PC-9 (cell line): ENCODE results near the gene FLNC. TPM values are rescaled to one million over a fixed set of nuclear protein-coding genes. Genes with fewer than 3 reads are reported as not detected.

Experiments
- BruUV-seq: library from RNA; stranded (reverse); fragments of 400-500 nt; replicated peaks from 2 replicates; lab custom pipeline; 2021; lab: Mats Ljungman, UMichigan
- CTCF ChIA-PET: fragments of 300-600 bp; sonication (Branson Sonifier 250); formaldehyde crosslinking; loops from one replicate; lab custom pipeline; 2022; ENCODE audit warnings: antibody characterized with exemption; lab: Charles Lee
- POLR2A ChIA-PET: fragments of 300-600 bp; sonication (Branson Sonifier 250); formaldehyde crosslinking; loops from one replicate; lab custom pipeline; 2022; ENCODE audit warnings: antibody characterized with exemption; ENCODE audit not compliant: unreplicated experiment; lab: Charles Lee
- DNase-seq, 2 experiments: peaks; one replicate each; pipeline versions ENCODE4 v3.0.0 to v3.0.0-alpha.2; 2015 to 2022; ENCODE audit warnings: mixed read lengths in 1 of 2
- H2AFZ ChIP-seq: fragments of 200-600 bp; sonication (generic); 2 replicates; pipeline ENCODE4 v1.8.1; 2017; ENCODE audit warnings: antibody characterized with exemption
- H3F3A ChIP-seq: fragments of 200-600 bp; sonication (generic); 2 replicates; pipeline ENCODE4 v1.8.1; 2017; ENCODE audit warnings: antibody characterized with exemption, mild to moderate bottlenecking, low read depth; ENCODE audit not compliant: insufficient read depth
- H3K27ac ChIP-seq: fragments of 200-600 bp; sonication (generic); 2 replicates; pipeline ENCODE4 v1.6.1; 2016; ENCODE audit warnings: mixed run types
- H3K27me3 ChIP-seq: fragments of 200-600 bp; sonication (generic); 2 replicates; pipeline ENCODE4 v1.6.1; 2016; ENCODE audit warnings: low read depth, mixed run types; ENCODE audit not compliant: insufficient read depth
- H3K36me3 ChIP-seq: fragments of 200-600 bp; sonication (generic); 2 replicates; pipeline ENCODE4 v1.6.1; 2016; ENCODE audit warnings: low read depth, mixed run types
- H3K4me1 ChIP-seq: fragments of 200-600 bp; sonication (generic); replicated peaks from 2 replicates; pipeline ENCODE4 v1.6.1; 2016; ENCODE audit warnings: mixed run types; ENCODE audit not compliant: insufficient read depth
- H3K4me2 ChIP-seq: fragments of 200-600 bp; sonication (generic); 2 replicates; pipeline ENCODE4 v1.6.1; 2017; ENCODE audit warnings: mixed run types
- H3K4me3 ChIP-seq: fragments of 200-600 bp; sonication (generic); 2 replicates; pipeline ENCODE4 v1.6.1; 2016; ENCODE audit warnings: mixed run types
- H3K79me2 ChIP-seq: fragments of 200-600 bp; sonication (generic); 2 replicates; pipeline ENCODE4 v1.6.1; 2017; ENCODE audit warnings: low read depth, mixed run types
- H3K9me2 ChIP-seq: fragments of 200-600 bp; sonication (generic); 2 replicates; pipeline ENCODE4 v1.8.1; 2017; ENCODE audit warnings: mild to moderate bottlenecking; ENCODE audit not compliant: insufficient read depth
- H3K9me3 ChIP-seq: fragments of 200-600 bp; sonication (generic); 2 replicates; pipeline ENCODE4 v1.8.1; 2016; ENCODE audit warnings: low read depth; ENCODE audit not compliant: insufficient read depth
- H4K20me1 ChIP-seq: fragments of 200-600 bp; sonication (generic); 2 replicates; pipeline ENCODE4 v1.8.1; 2017; ENCODE audit not compliant: insufficient read depth
- CTCF ChIP-seq: fragments of 200-600 bp; sonication (generic); conservative IDR thresholded peaks from 2 replicates; pipeline ENCODE4 v1.6.1; 2017; ENCODE audit warnings: mixed run types, antibody characterized with exemption, mild to moderate bottlenecking, moderate library complexity
- EZH2 ChIP-seq: fragments of 200-600 bp; sonication (generic); IDR thresholded peaks from 2 replicates; pipeline ENCODE4 v1.8.0; 2017; ENCODE audit warnings: antibody characterized with exemption, low read depth
- intact Hi-C: fragments of 100-400 bp; cut with micrococcal nuclease; formaldehyde crosslinking; loops from one replicate; pipeline ENCODE4 v1.10.0; 2022; ENCODE audit not compliant: unreplicated experiment
- total RNA-seq: library from RNA; stranded (reverse); gene quantifications from 2 replicates; pipeline ENCODE4 v1.2.3, GENCODE V29; 2021

FLNC gene
- total RNA-seq, 1 experiment from 2014 or later = 75.5 TPM

- DNase-seq = peak in 1 of 2 experiments; percentile 45
- H3K4me1 ChIP-seq = peaks cover 55% of the 10 kb centered on the region
- peaks cover 16% of the 10 kb centered on the region for H3K79me2 ChIP-seq
- ChIA-PET CTCF (interaction anchor here (0.5 kb wide), 1 partner anchor 151 kb away, joined by 5 read pairs; no protein-coding TSS in a partner anchor), POLR2A (interaction anchor here (0.8 to 0.9 kb wide), 2 partner anchors 9 to 12 kb away, joined by 8 read pairs; no protein-coding TSS in a partner anchor)
- intact Hi-C loops = no loop called here
- H2AFZ ChIP-seq = peak overlapping the region; percentile 4; the same call in 1 of the 2 replicates
- H3K27me3 ChIP-seq = no peaks in the 10 kb centered on the region
- no peaks in the 10 kb centered on the region for H3K36me3 ChIP-seq
- H3K9me2 ChIP-seq = no peaks in the 10 kb centered on the region
- TF ChIP-seq EZH2 (no peak), CTCF (no peak)
- no peaks in the 10 kb centered on the region for H3K9me3 ChIP-seq
- H3F3A ChIP-seq = peaks cover 51% of the 10 kb centered on the region
- no TSS peak for BruUV-seq
- peak overlapping the region; percentile 94 for H3K27ac ChIP-seq
- H4K20me1 ChIP-seq = no peaks in the 10 kb centered on the region
- H3K4me3 ChIP-seq = peak overlapping the region; percentile 51
- H3K4me2 ChIP-seq = peak overlapping the region; percentile 83
These were observed 58.5 kb downstream of the FLNC start for GRCh38 chr7:128888756-128889095.

GRCh38 chr7:128889121-128889520 lies 58.9 kb downstream of the FLNC start:
- H3K4me3 ChIP-seq = peak overlapping the region; percentile 95; the same call in 1 of the 2 replicates
- no peak for TF ChIP-seq CTCF
- TF ChIP-seq EZH2 = no peak
- peaks cover 59% of the 10 kb centered on the region for H3K4me1 ChIP-seq
- H3K27me3 ChIP-seq = no peaks in the 10 kb centered on the region
- no peaks in the 10 kb centered on the region for H3K36me3 ChIP-seq
- no peaks in the 10 kb centered on the region for H4K20me1 ChIP-seq
- BruUV-seq = no TSS peak
- peak overlapping the region; percentile 94 for H3K27ac ChIP-seq
- 0 out of 2 replicates have a peak overlapping the region, but pooled peaks have one; percentile 4 for H2AFZ ChIP-seq
- no peaks in the 10 kb centered on the region for H3K9me3 ChIP-seq
- ChIA-PET CTCF (interaction anchor here (0.5 kb wide), 1 partner anchor 152 kb away, joined by 5 read pairs; no protein-coding TSS in a partner anchor), POLR2A (interaction anchor here (0.5 to 0.9 kb wide), 4 partner anchors 8 to 166 kb away, joined by 4 to 8 read pairs (median 6); partner anchors contain the start of gene TNPO3)
- peak; percentile 75 to 93 for DNase-seq
- H3F3A ChIP-seq = peaks cover 51% of the 10 kb centered on the region
- peak overlapping the region; percentile 83 for H3K4me2 ChIP-seq
- peaks cover 16% of the 10 kb centered on the region for H3K79me2 ChIP-seq
- H3K9me2 ChIP-seq = no peaks in the 10 kb centered on the region
- intact Hi-C loops = no loop called here

- Histone ChIP-seq H4K20me1 (no peaks in the 10 kb centered on the region), H3K27ac (peak overlapping the region; percentile 94), H3K9me2 (no peaks in the 10 kb centered on the region), H2AFZ (peak overlapping the region; percentile 14; the same call in 1 of the 2 replicates), H3K27me3 (no peaks in the 10 kb centered on the region), H3K36me3 (no peaks in the 10 kb centered on the region), H3K9me3 (no peaks in the 10 kb centered on the region), H3F3A (peaks cover 51% of the 10 kb centered on the region), H3K4me2 (peak overlapping the region; percentile 83), H3K4me3 (peak overlapping the region; percentile 95), H3K4me1 (peaks cover 62% of the 10 kb centered on the region), H3K79me2 (peaks cover 16% of the 10 kb centered on the region)
- ChIA-PET CTCF (no interaction called here), POLR2A (no interaction called here)
- peak; percentile 80 to 94 for DNase-seq
- TF ChIP-seq CTCF (no peak), EZH2 (no peak)
- intact Hi-C loops = loop anchor here (5.0 kb wide), 3 partner anchors 58 to 322 kb away; partner anchors contain the start of gene FLNC
- BruUV-seq = no TSS peak
These were observed 60.3 kb downstream of the FLNC start for GRCh38 chr7:128890306-128891109.
